ENCODE measurements around the gene CLEC9A.

DNA sequence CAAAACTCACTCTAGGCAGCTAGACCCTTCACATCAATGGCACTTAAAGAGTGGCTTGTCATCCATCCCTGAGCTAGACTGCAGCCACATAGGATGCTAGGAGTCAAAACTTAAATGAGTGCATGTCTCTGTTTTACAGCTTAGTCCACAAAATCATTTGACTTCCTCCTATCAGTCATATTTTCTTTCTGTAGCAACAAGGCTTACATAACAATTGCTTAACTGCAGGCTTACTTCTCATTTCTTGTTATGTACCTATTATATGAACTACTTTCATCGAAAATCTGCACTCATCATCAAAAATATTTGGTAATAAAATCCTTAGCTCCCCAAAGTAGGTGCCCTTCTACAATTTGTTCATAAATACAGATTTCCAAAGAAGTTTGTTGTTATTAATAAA, 38.2 kb downstream of the CLEC9A start:
- TF ChIP-seq, protein P1, sequence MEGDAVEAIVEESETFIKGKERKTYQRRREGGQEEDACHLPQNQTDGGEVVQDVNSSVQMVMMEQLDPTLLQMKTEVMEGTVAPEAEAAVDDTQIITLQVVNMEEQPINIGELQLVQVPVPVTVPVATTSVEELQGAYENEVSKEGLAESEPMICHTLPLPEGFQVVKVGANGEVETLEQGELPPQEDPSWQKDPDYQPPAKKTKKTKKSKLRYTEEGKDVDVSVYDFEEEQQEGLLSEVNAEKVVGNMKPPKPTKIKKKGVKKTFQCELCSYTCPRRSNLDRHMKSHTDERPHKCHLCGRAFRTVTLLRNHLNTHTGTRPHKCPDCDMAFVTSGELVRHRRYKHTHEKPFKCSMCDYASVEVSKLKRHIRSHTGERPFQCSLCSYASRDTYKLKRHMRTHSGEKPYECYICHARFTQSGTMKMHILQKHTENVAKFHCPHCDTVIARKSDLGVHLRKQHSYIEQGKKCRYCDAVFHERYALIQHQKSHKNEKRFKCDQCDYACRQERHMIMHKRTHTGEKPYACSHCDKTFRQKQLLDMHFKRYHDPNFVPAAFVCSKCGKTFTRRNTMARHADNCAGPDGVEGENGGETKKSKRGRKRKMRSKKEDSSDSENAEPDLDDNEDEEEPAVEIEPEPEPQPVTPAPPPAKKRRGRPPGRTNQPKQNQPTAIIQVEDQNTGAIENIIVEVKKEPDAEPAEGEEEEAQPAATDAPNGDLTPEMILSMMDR (IDR thresholded peaks at IDR 0.05): no peak
- no peak for TF ChIP-seq EZH2 (IDR thresholded peaks at IDR 0.05; ENCODE audit: borderline replicate concordance, insufficient read depth, low read depth, low read length, poor library complexity, severe bottlenecking)

Measured in B cell (primary cell).